Amniotic epithelial cell (primary cell): ENCODE measurements around the gene RRP1.

Experiments
- DNase-seq: peaks from one replicate; pipeline ENCODE4 v3.0.0-alpha.2; 2010; ENCODE audit warnings: low read depth

Gene RRP1

GRCh38 chr21:43758811-43759210 lies 30.6 kb upstream of the RRP1 start:
- peak; percentile 58 for DNase-seq

- DNase-seq = no peak
Measured at GRCh38 chr21:43759651-43760050, 29.7 kb upstream of the RRP1 start.

- DNase-seq = no peak
Measured at GRCh38 chr21:43760391-43760958, 28.9 kb upstream of the RRP1 start.

- no peak for DNase-seq
Measured at GRCh38 chr21:43761886-43762285, 27.5 kb upstream of the RRP1 start.

GRCh38 chr21:43762303-43763128 lies 26.9 kb upstream of the RRP1 start:
- DNase-seq = no peak

GRCh38 chr21:43763901-43764523 lies 25.4 kb upstream of the RRP1 start:
- no peak for DNase-seq

- no peak for DNase-seq
Measured at GRCh38 chr21:43764576-43765495, 24.5 kb upstream of the RRP1 start.

GRCh38 chr21:43766734-43767497 lies 22.5 kb upstream of the RRP1 start:
- no peak for DNase-seq

- DNase-seq = no peak
Measured at GRCh38 chr21:43767498-43767983, 21.8 kb upstream of the RRP1 start.

- peak; percentile 90 for DNase-seq
Measured at GRCh38 chr21:43767984-43768867, 21.2 kb upstream of the RRP1 start.

- peak; percentile 60 for DNase-seq
Measured at GRCh38 chr21:43768868-43769167, 20.6 kb upstream of the RRP1 start.

- DNase-seq = no peak
Measured at GRCh38 chr21:43769325-43769958, 19.9 kb upstream of the RRP1 start.

GRCh38 chr21:43770066-43770655 lies 19.2 kb upstream of the RRP1 start:
- no peak for DNase-seq

GRCh38 chr21:43771199-43771675 lies 18.1 kb upstream of the RRP1 start:
- no peak for DNase-seq

- DNase-seq = no peak
Measured at GRCh38 chr21:43771698-43772424, 17.5 kb upstream of the RRP1 start.

- DNase-seq = no peak
Measured at GRCh38 chr21:43772425-43772821, 17.0 kb upstream of the RRP1 start.

GRCh38 chr21:43774163-43774562 lies 15.2 kb upstream of the RRP1 start:
- no peak for DNase-seq

GRCh38 chr21:43775190-43775589 lies 14.2 kb upstream of the RRP1 start:
- DNase-seq = no peak
